Measurements from ENCODE around the gene GDF7.

The GDF7 gene

GRCh38 chr2:20645301-20645701 is 21.6 kb upstream of the GDF7 start:
- Histone ChIP-seq H2AFZ (ENCODE audit: low read depth, low read length) (no peak overlapping the region), H3K9ac (ENCODE audit: low read length) (no peak overlapping the region), H3K27ac (ENCODE audit: low read length) (no peak overlapping the region), H3K36me3 (replicated peaks; ENCODE audit: low read depth, low read length) (no peaks in the 10 kb centered on the region), H3K27me3 (ENCODE audit: low read depth, low read length) (no peaks in the 10 kb centered on the region), H3K9me3 (ENCODE audit: insufficient read depth, low read length) (no peaks in the 10 kb centered on the region), H3K4me3 (ENCODE audit: low read length) (no peak overlapping the region), H3K79me2 (ENCODE audit: low read length) (peaks cover 1% of the 10 kb centered on the region; the same call in 1 of the 2 replicates), H4K20me1 (ENCODE audit: insufficient read depth, low read length) (no peaks in the 10 kb centered on the region), H3K4me1 (ENCODE audit: low read length) (peaks cover 5% of the 10 kb centered on the region), H3K4me2 (ENCODE audit: low read length) (no peak overlapping the region)
- TF ChIP-seq EZH2phosphoT487 (IDR thresholded peaks at IDR 0.05; ENCODE audit: low read depth) = no peak
- TF ChIP-seq, protein P1, sequence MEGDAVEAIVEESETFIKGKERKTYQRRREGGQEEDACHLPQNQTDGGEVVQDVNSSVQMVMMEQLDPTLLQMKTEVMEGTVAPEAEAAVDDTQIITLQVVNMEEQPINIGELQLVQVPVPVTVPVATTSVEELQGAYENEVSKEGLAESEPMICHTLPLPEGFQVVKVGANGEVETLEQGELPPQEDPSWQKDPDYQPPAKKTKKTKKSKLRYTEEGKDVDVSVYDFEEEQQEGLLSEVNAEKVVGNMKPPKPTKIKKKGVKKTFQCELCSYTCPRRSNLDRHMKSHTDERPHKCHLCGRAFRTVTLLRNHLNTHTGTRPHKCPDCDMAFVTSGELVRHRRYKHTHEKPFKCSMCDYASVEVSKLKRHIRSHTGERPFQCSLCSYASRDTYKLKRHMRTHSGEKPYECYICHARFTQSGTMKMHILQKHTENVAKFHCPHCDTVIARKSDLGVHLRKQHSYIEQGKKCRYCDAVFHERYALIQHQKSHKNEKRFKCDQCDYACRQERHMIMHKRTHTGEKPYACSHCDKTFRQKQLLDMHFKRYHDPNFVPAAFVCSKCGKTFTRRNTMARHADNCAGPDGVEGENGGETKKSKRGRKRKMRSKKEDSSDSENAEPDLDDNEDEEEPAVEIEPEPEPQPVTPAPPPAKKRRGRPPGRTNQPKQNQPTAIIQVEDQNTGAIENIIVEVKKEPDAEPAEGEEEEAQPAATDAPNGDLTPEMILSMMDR (IDR thresholded peaks at IDR 0.05; ENCODE audit: low read depth, low read length) = no peak

- no peak overlapping the region for H3K27ac ChIP-seq (ENCODE audit: low read length)
- H3K36me3 ChIP-seq (replicated peaks; ENCODE audit: low read depth, low read length) = no peaks in the 10 kb centered on the region
- no peak overlapping the region for H3K9ac ChIP-seq (ENCODE audit: low read length)
- H4K20me1 ChIP-seq (ENCODE audit: insufficient read depth, low read length) = no peaks in the 10 kb centered on the region
- H3K4me2 ChIP-seq (ENCODE audit: low read length) = no peak overlapping the region
- H3K9me3 ChIP-seq (ENCODE audit: insufficient read depth, low read length) = no peaks in the 10 kb centered on the region
- peaks cover 6% of the 10 kb centered on the region for H3K4me1 ChIP-seq (ENCODE audit: low read length)
- no peaks in the 10 kb centered on the region for H3K27me3 ChIP-seq (ENCODE audit: low read depth, low read length)
- no peak for TF ChIP-seq EZH2phosphoT487 (IDR thresholded peaks at IDR 0.05; ENCODE audit: low read depth)
- TF ChIP-seq, protein P1 (IDR thresholded peaks at IDR 0.05; ENCODE audit: low read depth, low read length) = no peak
- no peak overlapping the region for H2AFZ ChIP-seq (ENCODE audit: low read depth, low read length)
- H3K79me2 ChIP-seq (ENCODE audit: low read length) = peaks cover 4% of the 10 kb centered on the region; the same call in 1 of the 2 replicates
- no peak overlapping the region for H3K4me3 ChIP-seq (ENCODE audit: low read length)
Measured at GRCh38 chr2:20645761-20646160, 21.2 kb upstream of the GDF7 start.

DNA sequence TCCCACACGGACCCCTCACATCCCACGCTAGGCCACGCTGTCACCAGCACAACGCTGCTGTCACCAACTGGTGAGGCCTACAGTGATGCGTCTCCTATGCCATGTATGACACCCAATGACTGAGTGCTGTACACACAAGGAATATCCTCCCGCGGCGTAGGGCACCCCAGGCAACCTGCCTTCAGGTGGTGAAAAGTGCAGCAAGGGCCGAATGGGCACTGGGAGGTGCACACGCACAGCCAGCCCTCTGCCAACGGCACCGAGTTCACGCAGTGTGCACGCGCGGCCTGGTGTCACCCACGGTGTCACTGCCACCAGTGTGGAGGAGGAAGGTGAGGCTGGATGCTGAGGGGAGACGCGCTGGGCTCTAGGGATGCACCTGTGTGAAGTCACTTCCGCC is 20.5 kb upstream of the GDF7 start:
- TF ChIP-seq, protein P1 (IDR thresholded peaks at IDR 0.05; ENCODE audit: low read depth, low read length) = no peak
- TF ChIP-seq EZH2phosphoT487 (IDR thresholded peaks at IDR 0.05; ENCODE audit: low read depth) = no peak
- no peaks in the 10 kb centered on the region for H3K36me3 ChIP-seq (replicated peaks; ENCODE audit: low read depth, low read length)
- H3K4me1 ChIP-seq (ENCODE audit: low read length) = peaks cover 6% of the 10 kb centered on the region
- H3K27me3 ChIP-seq (ENCODE audit: low read depth, low read length) = no peaks in the 10 kb centered on the region
- no peaks in the 10 kb centered on the region for H4K20me1 ChIP-seq (ENCODE audit: insufficient read depth, low read length)
- H3K4me2 ChIP-seq (ENCODE audit: low read length) = no peak overlapping the region
- no peak overlapping the region for H2AFZ ChIP-seq (ENCODE audit: low read depth, low read length)
- H3K27ac ChIP-seq (ENCODE audit: low read length) = no peak overlapping the region
- H3K9me3 ChIP-seq (ENCODE audit: insufficient read depth, low read length) = no peaks in the 10 kb centered on the region
- H3K9ac ChIP-seq (ENCODE audit: low read length) = no peak overlapping the region
- peaks cover 4% of the 10 kb centered on the region; the same call in 1 of the 2 replicates for H3K79me2 ChIP-seq (ENCODE audit: low read length)
- no peak overlapping the region for H3K4me3 ChIP-seq (ENCODE audit: low read length)

GRCh38 chr2:20647211-20647610 is 19.7 kb upstream of the GDF7 start:
- H3K4me2 ChIP-seq (ENCODE audit: low read length) = no peak overlapping the region
- no peak overlapping the region for H3K27ac ChIP-seq (ENCODE audit: low read length)
- H3K4me3 ChIP-seq (ENCODE audit: low read length) = no peak overlapping the region
- H3K36me3 ChIP-seq (replicated peaks; ENCODE audit: low read depth, low read length) = no peaks in the 10 kb centered on the region
- H3K79me2 ChIP-seq (ENCODE audit: low read length) = peaks cover 4% of the 10 kb centered on the region; the same call in 1 of the 2 replicates
- no peak overlapping the region for H3K9ac ChIP-seq (ENCODE audit: low read length)
- TF ChIP-seq EZH2phosphoT487 (IDR thresholded peaks at IDR 0.05; ENCODE audit: low read depth) = no peak
- TF ChIP-seq, protein P1 (IDR thresholded peaks at IDR 0.05; ENCODE audit: low read depth, low read length) = no peak
- H4K20me1 ChIP-seq (ENCODE audit: insufficient read depth, low read length) = no peaks in the 10 kb centered on the region
- no peaks in the 10 kb centered on the region for H3K27me3 ChIP-seq (ENCODE audit: low read depth, low read length)
- no peak overlapping the region for H2AFZ ChIP-seq (ENCODE audit: low read depth, low read length)
- H3K4me1 ChIP-seq (ENCODE audit: low read length) = peaks cover 10% of the 10 kb centered on the region
- no peaks in the 10 kb centered on the region for H3K9me3 ChIP-seq (ENCODE audit: insufficient read depth, low read length)
